Breast epithelium (tissue), 3 donors: Measurements from ENCODE around the gene OLFM3.

Experiments used
- POLR2A ChIP-seq: fragments of 450-650 bp; IDR thresholded peaks from one replicate; pipeline ENCODE4 v1.6.1; 2016; ENCODE audit warnings: antibody characterized with exemption, mild to moderate bottlenecking, moderate library complexity
- POLR2AphosphoS5 ChIP-seq, 3 donors: sonication (generic); formaldehyde crosslinking; IDR thresholded peaks; one replicate each; pipeline ENCODE4 v1.6.1; 2017; ENCODE audit warnings: antibody characterized with exemption in 3 of 3
- TF ChIP-seq, protein P1 (sequence below), 3 donors: fragments of 450-650 bp; IDR thresholded peaks; one replicate each; pipeline ENCODE4 v1.5.1; 2016 to 2017; ENCODE audit warnings: antibody characterized with exemption in 3 of 3, mild to moderate bottlenecking in 3 of 3, moderate library complexity in 3 of 3

- TF ChIP-seq POLR2AphosphoS5 (IDR thresholded peaks at IDR 0.05) (no peak), POLR2A (no peak)
- TF ChIP-seq, protein P1, sequence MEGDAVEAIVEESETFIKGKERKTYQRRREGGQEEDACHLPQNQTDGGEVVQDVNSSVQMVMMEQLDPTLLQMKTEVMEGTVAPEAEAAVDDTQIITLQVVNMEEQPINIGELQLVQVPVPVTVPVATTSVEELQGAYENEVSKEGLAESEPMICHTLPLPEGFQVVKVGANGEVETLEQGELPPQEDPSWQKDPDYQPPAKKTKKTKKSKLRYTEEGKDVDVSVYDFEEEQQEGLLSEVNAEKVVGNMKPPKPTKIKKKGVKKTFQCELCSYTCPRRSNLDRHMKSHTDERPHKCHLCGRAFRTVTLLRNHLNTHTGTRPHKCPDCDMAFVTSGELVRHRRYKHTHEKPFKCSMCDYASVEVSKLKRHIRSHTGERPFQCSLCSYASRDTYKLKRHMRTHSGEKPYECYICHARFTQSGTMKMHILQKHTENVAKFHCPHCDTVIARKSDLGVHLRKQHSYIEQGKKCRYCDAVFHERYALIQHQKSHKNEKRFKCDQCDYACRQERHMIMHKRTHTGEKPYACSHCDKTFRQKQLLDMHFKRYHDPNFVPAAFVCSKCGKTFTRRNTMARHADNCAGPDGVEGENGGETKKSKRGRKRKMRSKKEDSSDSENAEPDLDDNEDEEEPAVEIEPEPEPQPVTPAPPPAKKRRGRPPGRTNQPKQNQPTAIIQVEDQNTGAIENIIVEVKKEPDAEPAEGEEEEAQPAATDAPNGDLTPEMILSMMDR (IDR thresholded peaks at IDR 0.05) = no peak
Observed at GRCh38 chr1:101816262-101816661, 180.5 kb downstream of the OLFM3 start.
